ENCODE data around the gene KIF12.

KIF12 gene

DNA sequence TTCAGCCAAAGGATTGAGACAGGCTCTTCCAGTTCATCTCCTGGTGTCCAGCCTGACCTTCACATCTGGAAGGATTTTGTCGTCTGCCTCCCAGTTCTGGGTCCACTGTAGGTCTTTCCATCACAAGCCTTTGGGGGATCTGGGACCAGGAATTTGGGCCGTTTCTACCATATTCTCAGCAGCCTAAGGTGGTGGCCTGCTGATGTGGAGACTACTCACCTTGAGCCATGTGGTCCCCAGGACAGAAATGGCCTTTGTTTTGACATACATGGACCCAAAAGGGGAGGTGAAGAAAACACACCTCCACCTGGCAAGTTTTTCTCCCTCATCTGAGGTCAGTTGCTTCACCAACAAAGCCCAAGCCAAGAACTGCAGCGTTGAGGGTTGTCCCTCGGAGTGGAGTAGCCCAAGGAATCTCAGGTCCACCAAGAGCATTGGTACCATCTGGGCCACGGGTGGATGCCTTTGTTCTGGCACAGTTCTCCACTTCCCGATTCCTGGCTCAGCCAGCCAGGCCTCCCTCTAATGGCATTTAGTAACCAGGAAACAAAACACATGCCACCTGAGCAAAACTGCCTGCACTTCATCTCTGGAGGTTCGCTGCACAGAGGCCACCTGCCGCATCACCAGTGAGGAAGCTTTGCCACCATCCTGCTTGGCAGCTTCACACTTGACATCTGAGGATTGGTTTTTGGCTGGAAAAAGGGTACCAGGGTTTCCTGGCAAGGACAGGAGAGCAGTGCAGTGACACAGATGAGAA is 45.7 kb downstream of the KIF12 start:
- TF ChIP-seq CTCF (IDR thresholded peaks at IDR 0.05) = no peak

DNA sequence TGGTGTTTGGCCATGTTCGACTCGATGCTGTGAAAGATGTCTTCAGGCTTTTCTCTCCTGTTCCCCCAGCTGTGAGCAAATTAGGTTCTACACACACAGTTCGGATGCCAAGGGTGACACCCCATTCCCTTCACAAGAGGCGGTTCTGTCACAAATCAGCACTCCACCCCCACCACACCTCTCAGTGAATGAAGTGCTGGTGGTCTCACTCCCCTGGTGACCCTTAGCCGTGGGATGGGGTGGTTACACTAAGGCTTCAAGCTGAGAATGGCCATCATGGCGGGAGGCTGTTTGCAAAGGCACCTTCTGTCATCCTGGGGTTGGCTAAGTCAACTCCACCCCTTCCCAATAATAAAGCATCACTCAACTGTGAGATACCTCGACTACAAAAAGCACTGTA is 47.4 kb downstream of the KIF12 start:
- no peak for TF ChIP-seq CTCF (IDR thresholded peaks at IDR 0.05)

DNA sequence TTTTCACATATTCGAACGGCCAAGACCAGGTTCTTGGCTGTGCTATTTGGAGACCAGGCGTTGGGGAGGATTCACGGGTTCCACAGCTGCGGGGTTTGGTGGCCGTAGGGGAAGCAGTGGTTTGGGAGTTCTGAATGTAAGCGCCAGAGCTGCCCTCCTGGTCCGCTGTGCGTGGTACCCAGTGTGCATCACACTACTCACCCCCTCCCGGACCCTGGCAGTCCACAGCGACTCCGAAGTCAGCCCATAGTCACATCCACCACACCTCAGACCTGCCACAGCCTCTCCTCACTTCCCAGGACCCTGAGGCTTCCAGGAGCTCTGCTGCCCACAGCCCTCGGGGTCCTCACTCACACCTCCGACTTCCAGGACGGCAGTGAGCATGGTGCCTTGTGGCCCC is 47.8 kb downstream of the KIF12 start:
- TF ChIP-seq CTCF (IDR thresholded peaks at IDR 0.05) = no peak

DNA sequence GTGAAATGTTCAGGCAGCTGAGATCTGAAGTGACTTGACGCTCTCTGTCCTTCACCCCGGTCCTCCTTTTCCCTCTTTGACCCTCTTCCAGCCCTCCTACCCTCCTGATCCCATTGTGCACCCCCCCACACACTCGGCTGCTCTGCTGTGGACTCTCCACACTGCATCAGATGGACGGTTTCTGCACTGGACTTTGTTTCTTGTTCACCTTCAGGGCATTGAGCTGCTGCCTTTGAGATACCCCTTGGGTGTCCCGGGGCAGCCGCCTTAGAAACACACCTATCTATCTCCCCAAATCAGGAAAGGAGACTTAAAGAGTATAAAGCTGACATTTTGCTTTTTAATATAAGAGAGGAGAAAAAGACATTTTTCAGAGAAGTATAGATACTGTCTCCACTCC is 48.4 kb downstream of the KIF12 start:
- TF ChIP-seq CTCF (IDR thresholded peaks at IDR 0.05) = no peak

GRCh38 chr9:114050226-114050568 is 48.9 kb downstream of the KIF12 start:
- TF ChIP-seq CTCF (IDR thresholded peaks at IDR 0.05) = no peak

- TF ChIP-seq CTCF (IDR thresholded peaks at IDR 0.05) = no peak
Observed at GRCh38 chr9:114049441-114050225, 49.5 kb downstream of the KIF12 start.

DNA sequence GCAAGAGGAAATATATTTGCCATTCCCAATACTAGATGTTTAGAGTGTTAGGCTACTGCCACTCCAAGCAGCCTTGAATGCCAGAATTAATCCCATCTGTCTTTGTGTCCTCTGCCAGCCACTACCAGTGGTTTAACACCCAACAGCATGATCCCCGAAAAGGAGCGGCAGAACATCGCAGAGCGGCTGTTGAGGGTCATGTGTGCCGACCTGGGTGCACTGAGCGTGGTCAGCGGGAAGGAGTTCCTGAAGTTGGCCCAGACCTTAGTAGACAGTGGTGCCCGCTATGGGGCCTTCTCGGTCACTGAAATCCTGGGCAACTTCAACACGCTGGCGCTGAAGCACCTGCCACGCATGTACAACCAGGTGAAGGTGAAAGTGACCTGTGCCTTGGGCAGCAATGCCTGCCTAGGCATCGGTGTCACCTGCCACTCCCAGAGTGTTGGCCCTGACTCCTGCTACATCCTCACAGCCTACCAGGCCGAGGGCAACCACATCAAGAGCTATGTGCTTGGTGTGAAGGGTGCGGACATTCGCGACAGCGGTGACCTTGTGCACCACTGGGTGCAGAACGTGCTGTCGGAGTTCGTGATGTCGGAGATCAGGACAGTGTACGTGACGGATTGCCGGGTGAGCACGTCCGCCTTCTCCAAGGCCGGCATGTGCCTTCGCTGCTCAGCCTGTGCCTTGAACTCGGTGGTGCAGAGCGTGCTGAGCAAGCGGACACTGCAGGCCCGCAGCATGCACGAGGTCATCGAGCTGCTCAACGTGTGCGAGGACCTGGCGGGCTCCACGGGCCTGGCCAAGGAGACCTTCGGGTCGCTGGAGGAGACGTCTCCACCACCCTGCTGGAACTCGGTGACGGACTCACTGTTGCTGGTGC is 50.3 kb downstream of the KIF12 start:
- no peak for TF ChIP-seq CTCF (IDR thresholded peaks at IDR 0.05)
